ENCODE results near the gene MED9.

DNA sequence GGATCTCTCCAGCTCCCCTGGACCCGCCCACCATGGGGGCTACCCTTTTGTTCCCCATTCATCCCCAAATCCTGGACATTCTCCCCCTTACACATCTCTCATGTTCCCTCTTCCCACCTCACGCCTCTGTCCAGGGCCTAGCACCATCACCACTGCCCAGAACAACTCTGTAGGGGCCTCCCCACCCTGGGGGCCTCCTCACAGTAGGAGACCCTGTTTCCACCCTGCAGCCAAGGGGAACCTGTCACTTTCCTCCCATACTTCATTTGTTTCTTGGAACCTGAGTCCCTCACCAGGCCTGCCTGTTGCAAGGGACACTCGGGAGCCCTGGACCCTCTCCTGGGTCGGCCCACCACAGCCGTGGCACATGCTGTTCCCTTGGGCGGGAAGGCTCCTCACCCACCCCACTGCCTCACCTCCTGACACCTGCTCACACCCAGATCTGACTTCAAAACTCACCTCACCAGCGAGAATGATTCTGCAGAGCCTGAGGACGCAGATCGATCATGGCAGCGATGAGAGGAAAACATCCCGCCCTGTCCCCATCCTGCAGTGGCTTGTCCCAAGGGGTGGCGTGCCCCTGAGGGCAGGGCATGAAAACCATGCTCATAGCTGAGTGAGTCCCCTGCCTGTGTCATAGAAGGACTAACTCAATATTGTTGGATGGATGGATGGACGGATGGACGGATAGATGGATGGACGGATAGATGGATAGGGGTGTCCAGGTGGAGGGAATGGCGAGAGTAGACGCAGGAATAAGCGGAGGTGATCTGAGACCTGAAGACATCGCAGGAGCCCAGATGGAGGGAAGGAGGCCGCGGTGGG is 26.2 kb downstream of the MED9 start:
- TF ChIP-seq CTCF (IDR thresholded peaks at IDR 0.05) = no peak
- TF ChIP-seq POLR2A (IDR thresholded peaks at IDR 0.05) = no peak
